ENCODE data around the gene RNF212.

- TF ChIP-seq POLR2AphosphoS5 (IDR thresholded peaks at IDR 0.05): no peak
- no peak for TF ChIP-seq CTCF (IDR thresholded peaks at IDR 0.05)
- no peak for TF ChIP-seq POLR2A (IDR thresholded peaks at IDR 0.05)
These were observed 50.9 kb downstream of the RNF212 start for GRCh38 chr4:1062419-1062818.
